IMR-90 (cell line): ENCODE data around the gene SINHCAF. TPM values are rescaled to one million over a fixed set of nuclear protein-coding genes. Genes with fewer than 3 reads are reported as not detected.
A peak's percentile ranks its signal among the peaks of the same experiment; 100 is the strongest.

Experiments used
- ATAC-seq: fragments of 200-7000 bp; cut with Tn5 transposase; 2 replicates; pipeline ENCODE4 v1.9.1; 2020; ENCODE audit warnings: low read depth, mild to moderate bottlenecking, moderate library complexity
- BruUV-seq: library from RNA; stranded (reverse); fragments of 400-500 nt; replicated peaks from 2 replicates; lab custom pipeline; 2021; lab: Mats Ljungman, UMichigan
- CTCF ChIA-PET: fragments of 300-600 bp; formaldehyde crosslinking; extraction: SDS; loops from one replicate; lab custom pipeline; 2021; ENCODE audit warnings: antibody characterized with exemption; lab: Yijun Ruan, JAX
- POLR2A ChIA-PET: fragments of 300-600 bp; sonication (Branson Sonifier 250); formaldehyde crosslinking; loops from one replicate; lab custom pipeline; 2022; ENCODE audit warnings: antibody characterized with exemption; ENCODE audit not compliant: unreplicated experiment; lab: Charles Lee
- DNase-seq: peaks from one replicate; pipeline ENCODE4 v3.0.0; 2013
- H2AFZ ChIP-seq: replicated peaks from 2 replicates; pipeline ENCODE3; 2013; ENCODE audit warnings: low read length, mild to moderate bottlenecking; ENCODE audit not compliant: poor library complexity
- H2AK5ac ChIP-seq: 2 replicates; pipeline ENCODE4 v1.6.1; 2013; ENCODE audit warnings: low read depth, low read length, inconsistent platforms
- H2AK9ac ChIP-seq: replicated peaks from 2 replicates; pipeline ENCODE3; 2013; ENCODE audit warnings: mild to moderate bottlenecking, low read depth, low read length, moderate library complexity; ENCODE audit not compliant: poor library complexity
- H2BK120ac ChIP-seq: 2 replicates; pipeline ENCODE4 v1.6.1; 2013; ENCODE audit warnings: low read depth, low read length, inconsistent platforms
- H2BK15ac ChIP-seq: 3 replicates; pipeline ENCODE4 v1.6.1; 2013; ENCODE audit warnings: low read depth, low read length, inconsistent platforms
- H2BK20ac ChIP-seq: 2 replicates; pipeline ENCODE4 v1.6.1; 2013; ENCODE audit warnings: low read depth, mild to moderate bottlenecking, inconsistent platforms, low read length, moderate library complexity
- H2BK5ac ChIP-seq: 2 replicates; pipeline ENCODE4 v1.6.1; 2013; ENCODE audit warnings: mild to moderate bottlenecking, low read depth, low read length, inconsistent platforms; ENCODE audit not compliant: poor library complexity, severe bottlenecking
- H3K14ac ChIP-seq: replicated peaks from 2 replicates; pipeline ENCODE4 v1.6.1; 2013; ENCODE audit warnings: low read depth, low read length, inconsistent platforms
- H3K18ac ChIP-seq: 2 replicates; pipeline ENCODE4 v1.6.1; 2013; ENCODE audit warnings: low read depth, low read length, control low read depth
- H3K23ac ChIP-seq: 2 replicates; pipeline ENCODE4 v1.6.1; 2013; ENCODE audit warnings: low read depth, low read length, inconsistent platforms
- H3K27ac ChIP-seq: 2 replicates; pipeline ENCODE4 v1.5.1; 2013; ENCODE audit warnings: mild to moderate bottlenecking, control low read depth, low read length; ENCODE audit not compliant: insufficient read depth
- H3K27me3 ChIP-seq: 2 replicates; pipeline ENCODE4 v1.6.1; 2013; ENCODE audit warnings: low read length; ENCODE audit not compliant: control insufficient read depth, insufficient read depth
- H3K36me3 ChIP-seq: 2 replicates; pipeline ENCODE4 v1.6.1; 2013; ENCODE audit warnings: low read length, mixed read lengths; ENCODE audit not compliant: control insufficient read depth, insufficient read depth
- H3K4ac ChIP-seq: 2 replicates; pipeline ENCODE4 v1.6.1; 2013; ENCODE audit warnings: low read depth, low read length, inconsistent platforms
- H3K4me1 ChIP-seq: 2 replicates; pipeline ENCODE4 v1.6.1; 2013; ENCODE audit warnings: low read length, mixed read lengths; ENCODE audit not compliant: control insufficient read depth, insufficient read depth
- H3K4me2 ChIP-seq: 2 replicates; pipeline ENCODE4 v1.6.1; 2013; ENCODE audit warnings: low read depth, mild to moderate bottlenecking, control low read depth, low read length, moderate library complexity
- H3K4me3 ChIP-seq: 2 replicates; pipeline ENCODE4 v1.5.1; 2013; ENCODE audit warnings: low read depth, mild to moderate bottlenecking, control low read depth, low read length, moderate library complexity; ENCODE audit not compliant: insufficient read depth
- H3K56ac ChIP-seq: 2 replicates; pipeline ENCODE4 v1.6.1; 2013; ENCODE audit warnings: low read length, inconsistent platforms; ENCODE audit not compliant: insufficient read depth; ENCODE audit errors: extremely low read depth
- H3K79me1 ChIP-seq, 2 experiments: 2 replicates each; pipeline ENCODE4 v1.6.1; 2013; ENCODE audit warnings: low read length in 2 of 2, inconsistent platforms in 1 of 2, low read depth in 1 of 2
- H3K9ac ChIP-seq: 2 replicates; pipeline ENCODE4 v1.6.1; 2013; ENCODE audit warnings: low read depth, low read length, control low read depth
- H3K9me1 ChIP-seq: 2 replicates; pipeline ENCODE4 v1.6.1; 2013; ENCODE audit warnings: low read length, inconsistent platforms; ENCODE audit not compliant: insufficient read depth
- H3K9me3 ChIP-seq: 2 replicates; pipeline ENCODE4 v1.6.1; 2013; ENCODE audit warnings: low read length; ENCODE audit not compliant: control insufficient read depth, insufficient read depth
- H4K20me1 ChIP-seq: 2 replicates; pipeline ENCODE4 v1.6.1; 2013; ENCODE audit warnings: low read length, inconsistent platforms; ENCODE audit not compliant: insufficient read depth
- H4K5ac ChIP-seq: 2 replicates; pipeline ENCODE4 v1.6.1; 2013; ENCODE audit warnings: mild to moderate bottlenecking, low read depth, low read length, control low read depth
- H4K8ac ChIP-seq, 2 experiments: 2 replicates each; pipeline ENCODE4 v1.6.1; 2013; ENCODE audit warnings: low read depth in 2 of 2, low read length in 2 of 2, control low read depth in 1 of 2, inconsistent platforms in 1 of 2
- H4K91ac ChIP-seq: 2 replicates; pipeline ENCODE4 v1.6.1; 2013; ENCODE audit warnings: low read depth, low read length, inconsistent platforms; ENCODE audit not compliant: insufficient read depth
- MXI1 ChIP-seq: IDR thresholded peaks from 2 replicates; pipeline ENCODE4 v1.6.1; 2012; ENCODE audit warnings: low read depth, mild to moderate bottlenecking, low read length, moderate library complexity, borderline replicate concordance
- WGBS, 2 experiments: methylation state at CpG; one replicate each; pipeline versions ENCODE4 v1.1.5 to v1.1.7; 2013; ENCODE audit warnings: missing lambda C conversion rate in 2 of 2; ENCODE audit not compliant: insufficient read length in 1 of 2; ENCODE audit errors: extremely low coverage in 2 of 2; 5-methylcytosine and 5-hydroxymethylcytosine counted together
- dilution Hi-C: fragments of 300-500 bp; cut with HindIII; formaldehyde crosslinking; loops from one replicate; pipeline ENCODE4 v1.14.3; 2018; ENCODE audit warnings: low sequenced_read_pairs; ENCODE audit not compliant: unreplicated experiment
- in situ Hi-C: fragments of 300-500 bp; cut with MboI; formaldehyde crosslinking; loops from 3 replicates; pipeline ENCODE4 v1.14.3; 2019; ENCODE audit warnings: low sequenced_read_pairs, inconsistent platforms, mixed read lengths
- intact Hi-C: fragments of 100-400 bp; cut with micrococcal nuclease; formaldehyde crosslinking; loops from 2 replicates; pipeline ENCODE4 v1.10.0; 2022
- polyA plus RNA-seq, 3 experiments: library from polyadenylated mRNA; depleted of rRNA; stranded (reverse); fragments of >200 nt; gene quantifications; 2 replicates each; pipeline ENCODE4 v1.2.3, GENCODE V29; 2012; ENCODE audit warnings: low replicate concordance in 1 of 3
- total RNA-seq: library from RNA; depleted of rRNA; stranded (reverse); fragments of >200 nt; gene quantifications from 2 replicates; pipeline ENCODE4 v1.2.3, GENCODE V29; 2012
- TF ChIP-seq, protein P1 (sequence below): fragments of 150-350 bp; IDR thresholded peaks from 2 replicates; pipeline ENCODE4 v1.6.1; 2016; ENCODE audit warnings: low read depth, mild to moderate bottlenecking, low read length, moderate library complexity, borderline replicate concordance

Gene SINHCAF
- total and polyA plus RNA-seq, 2 of the 4 experiments (the other 2 are of a cell fraction) = 21.6 to 30.8 TPM

DNA sequence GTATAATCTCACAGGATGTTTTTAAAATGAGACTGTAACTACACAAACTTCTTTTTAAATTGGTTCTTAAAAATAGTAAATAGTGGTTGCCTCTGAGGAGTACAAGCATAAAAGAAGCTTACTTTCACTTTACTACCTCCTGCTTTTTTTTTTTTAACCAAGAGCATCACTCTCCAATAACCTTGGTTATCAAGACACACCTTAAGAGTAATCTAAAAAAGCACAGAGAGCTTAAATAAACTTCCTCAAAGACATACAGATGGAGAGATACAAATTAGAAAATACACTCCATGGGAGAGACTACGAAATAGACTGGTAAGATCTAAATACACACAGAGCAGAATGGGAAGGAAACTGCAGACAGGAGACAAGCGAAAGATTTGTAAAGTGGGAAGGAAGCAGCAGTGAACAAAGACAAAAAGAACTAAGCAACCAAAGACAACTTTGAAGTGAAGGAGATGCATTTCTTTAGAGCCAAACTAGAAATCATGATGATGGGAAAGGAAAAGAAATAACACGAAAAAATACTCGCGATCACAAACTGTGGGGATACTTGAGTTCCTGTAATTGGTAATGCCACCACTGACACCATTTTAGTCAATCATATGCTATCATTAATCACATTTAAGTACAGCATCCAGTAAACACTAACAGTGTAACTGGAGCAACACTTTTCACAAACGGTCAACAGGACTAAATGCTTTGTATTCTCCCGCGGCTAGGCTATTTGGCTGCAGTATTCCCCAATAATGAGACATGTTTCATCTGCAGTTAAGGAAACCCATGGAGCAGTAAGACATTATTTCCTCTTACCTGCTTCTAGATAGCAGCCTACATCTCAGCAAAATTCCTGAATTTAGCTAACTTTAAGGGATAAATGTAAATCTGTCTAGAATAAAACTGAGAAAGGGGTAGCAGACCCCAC lies 8.2 kb downstream of the SINHCAF start:
- POLR2A ChIA-PET = interaction anchor here (1.1 kb wide), 1 partner anchor 9 kb away, joined by 4 read pairs; no protein-coding TSS in a partner anchor
- dilution Hi-C loops = no loop called here

More for the DNA sequence above, 8.2 kb downstream of the SINHCAF start:
- DNase-seq (no peak), ATAC-seq (peak; percentile 65)
- Histone ChIP-seq H2BK15ac (no peak overlapping the region), H3K9me3 (no peaks in the 10 kb centered on the region), H2AK5ac (no peak overlapping the region), H3K4me3 (peak overlapping the region; percentile 43), H3K56ac (0 out of 2 replicates have a peak overlapping the region, but pooled peaks have one; percentile 38), H3K36me3 (no peaks in the 10 kb centered on the region), H3K27ac (no peak overlapping the region; the same call in 1 of the 2 replicates), H3K9me1 (no peaks in the 10 kb centered on the region; the same call in 1 of the 2 replicates), H3K79me1 (peaks cover 8 to 55% of the 10 kb centered on the region in 2 experiments), H3K4ac (no peak overlapping the region), H2BK20ac (no peak overlapping the region), H3K4me1 (peaks cover 4% of the 10 kb centered on the region), H3K18ac (no peak overlapping the region; the same call in 1 of the 2 replicates), H4K8ac (peak overlapping the region in 1 of 2 experiments; percentile 56; a peak in 1 of 4 replicates), H3K9ac (peak overlapping the region; percentile 71; the same call in 1 of the 2 replicates), H4K20me1 (peaks cover 36% of the 10 kb centered on the region), H2AFZ (no peak overlapping the region), H2BK5ac (peak overlapping the region; percentile 57), H3K27me3 (no peaks in the 10 kb centered on the region), H2BK120ac (no peak overlapping the region), H4K91ac (no peak overlapping the region), H2AK9ac (no peak overlapping the region), H3K23ac (peak overlapping the region; percentile 21; the same call in 1 of the 2 replicates), H3K4me2 (peak overlapping the region; percentile 96), H3K14ac (peak overlapping the region; percentile 34; the same call in 1 of the 2 replicates), H4K5ac (no peak overlapping the region)
- in situ Hi-C loops = no loop called here
- TF ChIP-seq, protein P1, sequence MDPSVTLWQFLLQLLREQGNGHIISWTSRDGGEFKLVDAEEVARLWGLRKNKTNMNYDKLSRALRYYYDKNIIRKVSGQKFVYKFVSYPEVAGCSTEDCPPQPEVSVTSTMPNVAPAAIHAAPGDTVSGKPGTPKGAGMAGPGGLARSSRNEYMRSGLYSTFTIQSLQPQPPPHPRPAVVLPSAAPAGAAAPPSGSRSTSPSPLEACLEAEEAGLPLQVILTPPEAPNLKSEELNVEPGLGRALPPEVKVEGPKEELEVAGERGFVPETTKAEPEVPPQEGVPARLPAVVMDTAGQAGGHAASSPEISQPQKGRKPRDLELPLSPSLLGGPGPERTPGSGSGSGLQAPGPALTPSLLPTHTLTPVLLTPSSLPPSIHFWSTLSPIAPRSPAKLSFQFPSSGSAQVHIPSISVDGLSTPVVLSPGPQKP = no peak
- no peak for TF ChIP-seq MXI1
- intact Hi-C loops = no loop called here
- CTCF ChIA-PET = interaction anchor here (0.7 kb wide), 1 partner anchor 816 kb away, joined by 5 read pairs; no protein-coding TSS in a partner anchor
- no CpG with 5 or more reads among the region's 8 CpGs for WGBS, 2 experiments
- BruUV-seq = no TSS peak
